Endothelial cell (in vitro differentiated cells): Measurements from ENCODE around the gene GET3. TPM values are rescaled to one million over a fixed set of nuclear protein-coding genes. Genes with fewer than 3 reads are reported as not detected.

Experiments
- DNase-seq: peaks from one replicate; pipeline ENCODE4 v3.0.0; 2021; ENCODE audit warnings: low spot score
- H3K27ac Mint-ChIP-seq: one replicate; pipeline ENCODE4 v1.8.0; 2021; ENCODE audit warnings: mixed read lengths, inconsistent platforms; ENCODE audit not compliant: unreplicated experiment
- H3K27me3 Mint-ChIP-seq: one replicate; pipeline ENCODE4 v1.8.0; 2021; ENCODE audit warnings: mild to moderate bottlenecking, moderate library complexity, mixed read lengths, inconsistent platforms; ENCODE audit not compliant: unreplicated experiment
- H3K36me3 Mint-ChIP-seq: one replicate; pipeline ENCODE4 v1.8.0; 2021; ENCODE audit warnings: mild to moderate bottlenecking, low read depth, mixed read lengths, inconsistent platforms; ENCODE audit not compliant: unreplicated experiment
- H3K4me1 Mint-ChIP-seq: one replicate; pipeline ENCODE4 v1.8.0; 2021; ENCODE audit warnings: mild to moderate bottlenecking, mixed read lengths, inconsistent platforms; ENCODE audit not compliant: unreplicated experiment
- H3K4me3 Mint-ChIP-seq: one replicate; pipeline ENCODE4 v1.8.0; 2021; ENCODE audit warnings: mild to moderate bottlenecking, mixed read lengths, inconsistent platforms; ENCODE audit not compliant: unreplicated experiment
- H3K9me3 Mint-ChIP-seq: one replicate; pipeline ENCODE4 v1.8.0; 2021; ENCODE audit warnings: mixed read lengths, inconsistent platforms; ENCODE audit not compliant: unreplicated experiment
- total RNA-seq: library from RNA; stranded (reverse); fragmentation: NEBNext Ultra II Directional; extraction: Animal tissue kit (Norgen Biotek cat#: 25700); gene quantifications from one replicate; pipeline ENCODE4 v1.2.1, GENCODE V29; 2021; ENCODE audit not compliant: unreplicated experiment
- TF ChIP-seq, protein P1 (sequence below): fragments of 200-600 bp; sonication (generic); IDR thresholded peaks from one replicate; pipeline ENCODE4 v1.5.0; 2021; ENCODE audit warnings: antibody characterized with exemption; ENCODE audit not compliant: unreplicated experiment

GET3 gene
- total RNA-seq, 1 donor from 2014 or later = 77.9 TPM

GRCh38 chr19:12792051-12792852 is 55.0 kb downstream of the GET3 start:
- TF ChIP-seq, protein P1, sequence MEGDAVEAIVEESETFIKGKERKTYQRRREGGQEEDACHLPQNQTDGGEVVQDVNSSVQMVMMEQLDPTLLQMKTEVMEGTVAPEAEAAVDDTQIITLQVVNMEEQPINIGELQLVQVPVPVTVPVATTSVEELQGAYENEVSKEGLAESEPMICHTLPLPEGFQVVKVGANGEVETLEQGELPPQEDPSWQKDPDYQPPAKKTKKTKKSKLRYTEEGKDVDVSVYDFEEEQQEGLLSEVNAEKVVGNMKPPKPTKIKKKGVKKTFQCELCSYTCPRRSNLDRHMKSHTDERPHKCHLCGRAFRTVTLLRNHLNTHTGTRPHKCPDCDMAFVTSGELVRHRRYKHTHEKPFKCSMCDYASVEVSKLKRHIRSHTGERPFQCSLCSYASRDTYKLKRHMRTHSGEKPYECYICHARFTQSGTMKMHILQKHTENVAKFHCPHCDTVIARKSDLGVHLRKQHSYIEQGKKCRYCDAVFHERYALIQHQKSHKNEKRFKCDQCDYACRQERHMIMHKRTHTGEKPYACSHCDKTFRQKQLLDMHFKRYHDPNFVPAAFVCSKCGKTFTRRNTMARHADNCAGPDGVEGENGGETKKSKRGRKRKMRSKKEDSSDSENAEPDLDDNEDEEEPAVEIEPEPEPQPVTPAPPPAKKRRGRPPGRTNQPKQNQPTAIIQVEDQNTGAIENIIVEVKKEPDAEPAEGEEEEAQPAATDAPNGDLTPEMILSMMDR = no peak
- Mint-ChIP-seq H3K9me3 (no peaks in the 10 kb centered on the region), H3K4me1 (peaks cover 27% of the 10 kb centered on the region), H3K4me3 (peak overlapping the region; percentile 92), H3K27ac (peak overlapping the region; percentile 74), H3K27me3 (peaks cover 33% of the 10 kb centered on the region), H3K36me3 (no peaks in the 10 kb centered on the region)
- peak; percentile 53 for DNase-seq

GRCh38 chr19:12792853-12793289 is 55.6 kb downstream of the GET3 start:
- H3K4me1 Mint-ChIP-seq = peaks cover 27% of the 10 kb centered on the region

DNA sequence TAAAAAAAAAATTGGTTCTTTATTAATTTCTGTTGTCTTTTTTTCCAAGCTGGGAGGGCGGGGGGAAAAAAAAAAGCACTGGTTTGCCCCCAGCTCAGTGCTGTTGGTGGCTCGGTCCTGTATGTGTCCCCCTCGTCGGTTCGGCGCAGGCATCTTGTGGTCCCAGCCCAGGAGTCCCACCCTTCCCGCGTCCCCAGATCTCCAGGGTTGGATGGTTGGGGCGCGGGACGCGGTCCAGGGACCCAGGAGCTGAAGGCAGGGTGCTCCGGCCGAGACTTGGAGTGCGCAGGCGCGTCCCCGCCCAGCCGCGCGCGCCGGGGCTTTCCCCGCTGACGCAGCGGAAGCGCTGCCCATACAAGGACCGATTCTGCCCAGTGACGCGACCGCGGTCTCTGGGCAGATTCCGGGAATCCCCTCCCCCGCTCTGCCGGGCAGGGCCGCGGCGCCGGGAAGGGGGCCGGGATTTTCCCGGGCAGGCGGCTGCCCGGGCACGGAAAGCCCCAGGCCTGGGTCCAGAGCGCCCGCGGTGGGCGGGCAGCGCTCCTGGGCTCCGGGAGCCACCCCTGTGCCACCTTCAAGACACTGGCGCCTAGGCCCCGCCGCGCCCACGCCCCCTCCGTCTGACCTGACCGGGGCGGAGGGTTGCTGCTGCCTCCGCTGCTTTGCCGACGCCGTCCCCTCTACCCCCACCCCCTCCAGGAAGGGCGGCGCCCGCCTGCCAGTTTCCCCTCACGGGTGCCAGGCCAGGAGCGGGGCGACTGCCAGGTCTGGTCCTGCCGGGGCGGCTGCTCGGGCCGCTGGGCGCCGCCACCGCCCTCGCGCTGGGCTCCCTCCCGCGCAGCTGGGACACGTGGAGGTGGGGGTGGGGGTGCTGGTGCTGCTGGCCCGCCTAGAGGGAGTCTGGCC is 56.2 kb downstream of the GET3 start:
- DNase-seq = peak; percentile 92
- H3K9me3 Mint-ChIP-seq = no peaks in the 10 kb centered on the region
- H3K27me3 Mint-ChIP-seq = peaks cover 28% of the 10 kb centered on the region
- peak overlapping the region; percentile 74 for H3K27ac Mint-ChIP-seq
- peaks cover 21% of the 10 kb centered on the region for H3K4me1 Mint-ChIP-seq
- H3K4me3 Mint-ChIP-seq = peak overlapping the region; percentile 92
- H3K36me3 Mint-ChIP-seq = no peaks in the 10 kb centered on the region
- TF ChIP-seq, protein P1 = no peak

More at GRCh38 chr19:12792853-12793289, 55.6 kb downstream of the GET3 start:
- Mint-ChIP-seq H3K9me3 (no peaks in the 10 kb centered on the region), H3K4me3 (peak overlapping the region; percentile 92), H3K27me3 (peaks cover 31% of the 10 kb centered on the region), H3K27ac (peak overlapping the region; percentile 74), H3K36me3 (no peaks in the 10 kb centered on the region)
- DNase-seq = no peak
- TF ChIP-seq, protein P1 = no peak

DNA sequence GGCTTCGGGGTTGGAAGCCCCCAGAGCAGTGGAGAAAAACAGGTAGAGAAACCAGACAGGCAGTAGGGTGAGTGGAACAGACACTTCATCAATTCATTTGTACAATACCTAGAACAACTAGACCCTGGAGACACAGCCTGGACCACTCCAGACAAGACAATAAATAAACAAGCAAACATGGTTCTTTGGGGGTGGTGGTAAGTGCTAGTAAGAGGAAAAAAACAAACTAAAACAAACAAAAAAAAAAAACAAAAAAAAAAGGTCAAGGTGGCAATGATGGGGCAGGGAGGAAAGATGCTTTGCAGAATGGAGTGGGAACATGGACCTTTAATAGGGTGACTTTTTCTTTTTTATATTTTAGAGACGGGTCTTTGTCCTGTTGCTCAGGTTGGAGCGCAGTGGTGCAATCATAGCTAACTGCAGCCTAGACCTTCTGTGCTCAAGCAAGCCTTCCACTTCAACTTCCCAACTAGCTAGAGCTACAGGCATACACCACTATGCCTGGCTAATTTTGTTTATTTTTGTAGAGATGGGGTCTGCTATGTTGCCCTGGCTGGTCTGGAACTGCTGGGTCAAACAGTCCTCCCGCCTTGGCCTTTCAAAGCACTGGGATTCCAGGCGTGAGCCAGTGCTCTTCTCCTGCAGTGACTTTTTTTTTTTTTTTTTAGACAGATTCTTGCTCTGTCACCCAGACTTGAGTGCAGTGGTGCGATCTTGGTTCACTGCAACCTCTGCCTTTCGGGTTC is 57.1 kb downstream of the GET3 start:
- Mint-ChIP-seq H3K9me3 (no peaks in the 10 kb centered on the region), H3K4me3 (peak overlapping the region; percentile 83), H3K27me3 (peaks cover 25% of the 10 kb centered on the region), H3K36me3 (no peaks in the 10 kb centered on the region), H3K4me1 (peaks cover 15% of the 10 kb centered on the region), H3K27ac (peak overlapping the region; percentile 58)
- DNase-seq = no peak
- TF ChIP-seq, protein P1 = no peak
